Measurements from ENCODE around the gene RPS29.
"Not testable (repeated sequence)": the region's sequence is repeated elsewhere in the genome, so short reads cannot be mapped to it uniquely, and the experiment has no call there.

RPS29 gene

DNA sequence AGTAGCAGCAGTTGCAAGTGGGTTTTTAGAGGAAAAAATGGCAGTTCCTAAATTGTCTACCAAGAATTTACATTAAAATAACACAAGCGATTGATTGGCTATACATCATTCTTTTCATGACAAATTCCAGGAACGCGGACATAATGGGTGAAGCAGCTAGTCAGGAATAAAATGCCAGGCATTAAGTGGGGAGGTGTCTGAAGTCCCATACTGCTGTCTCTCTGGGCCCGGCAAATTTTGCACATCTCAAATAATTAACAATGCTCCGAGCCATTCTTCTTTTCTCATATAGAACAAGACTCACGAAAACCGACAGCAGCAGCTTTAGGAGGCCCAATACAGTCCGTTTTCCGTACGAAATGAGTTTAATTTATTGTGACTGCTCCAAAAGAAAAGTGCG is 33.5 kb upstream of the RPS29 start:
- Histone ChIP-seq H3K4me3 (ENCODE audit: low read length) (peak overlapping the region; percentile 99), H3K27ac (ENCODE audit: low read length) (peak overlapping the region; percentile 86), H3K27me3 (ENCODE audit: insufficient read depth, low read length) (no peaks in the 10 kb centered on the region), H3K9ac (ENCODE audit: low read depth, low read length) (peak overlapping the region; percentile 97), H3K9me3 (ENCODE audit: insufficient read depth, low read depth, low read length) (no peaks in the 10 kb centered on the region), H3K4me1 (ENCODE audit: insufficient read depth, low read length) (0 out of 2 replicates have a peak, but pooled peaks cover 4% of the 10 kb centered on the region), H3K36me3 (ENCODE audit: insufficient read depth, low read depth, low read length) (peaks cover 25% of the 10 kb centered on the region)

DNA sequence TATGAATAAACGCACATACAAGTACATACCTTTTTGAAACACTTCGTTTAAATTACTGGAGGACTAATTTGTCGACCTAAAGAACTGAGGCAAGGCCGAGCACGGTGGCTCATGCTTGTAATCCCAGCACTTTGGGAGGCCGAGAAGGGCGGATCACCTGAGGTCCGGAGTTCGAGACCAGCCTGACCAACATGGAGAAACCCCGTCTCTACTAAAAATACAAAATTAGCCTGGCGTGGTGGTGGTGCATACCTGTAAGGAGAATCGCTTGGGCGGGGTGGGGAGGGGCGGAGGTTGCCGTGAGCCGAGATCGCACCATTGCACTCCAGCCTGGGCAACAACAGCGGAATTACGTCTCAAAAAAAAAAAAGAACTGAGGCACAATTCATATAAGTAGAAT is 33.1 kb upstream of the RPS29 start:
- peak overlapping the region; percentile 99 for H3K4me3 ChIP-seq (ENCODE audit: low read length)
- peak overlapping the region; percentile 97 for H3K9ac ChIP-seq (ENCODE audit: low read depth, low read length)
- peaks cover 30% of the 10 kb centered on the region for H3K36me3 ChIP-seq (ENCODE audit: insufficient read depth, low read depth, low read length)
- not testable (repeated sequence) for H3K4me1 ChIP-seq (ENCODE audit: insufficient read depth, low read length); H3K9me3 ChIP-seq (ENCODE audit: insufficient read depth, low read depth, low read length); H3K27me3 ChIP-seq (ENCODE audit: insufficient read depth, low read length)
- peak overlapping the region; percentile 86 for H3K27ac ChIP-seq (ENCODE audit: low read length)

DNA sequence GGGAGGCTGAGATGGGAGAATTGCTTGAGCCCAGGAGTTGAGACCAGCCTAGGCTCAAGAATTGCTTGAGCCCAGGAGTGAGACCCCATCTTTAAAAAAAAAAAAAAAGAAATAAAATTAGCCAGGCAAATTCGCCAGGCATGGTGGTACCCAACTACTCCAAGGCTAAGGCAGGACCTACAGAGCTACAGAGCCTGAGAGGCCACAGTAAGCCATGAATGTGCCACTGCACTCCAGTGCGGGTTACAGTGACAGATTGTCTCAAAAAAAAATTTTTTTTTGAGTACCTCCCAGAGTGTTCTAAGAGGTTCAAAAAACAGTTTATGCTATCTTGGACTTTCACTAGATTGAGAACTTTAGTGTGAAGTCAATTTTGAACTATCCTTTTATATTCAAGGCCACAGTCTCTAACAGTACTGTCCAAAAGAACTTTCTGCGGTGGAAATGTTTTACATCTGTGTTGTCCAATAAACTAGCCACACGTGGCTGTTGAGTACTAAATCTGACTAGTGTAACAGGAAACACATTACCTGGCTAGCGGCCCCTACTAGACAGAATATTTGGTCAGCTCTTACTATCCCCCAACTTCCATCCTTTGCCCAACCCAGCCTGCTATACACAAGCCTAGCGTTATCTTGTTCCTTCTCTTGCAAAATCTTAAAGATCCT is 31.8 kb upstream of the RPS29 start:
- Histone ChIP-seq H3K4me3 (ENCODE audit: low read length) (peak overlapping the region; percentile 32; the same call in 1 of the 2 replicates), H3K4me1 (ENCODE audit: insufficient read depth, low read length) (0 out of 2 replicates have a peak, but pooled peaks cover 4% of the 10 kb centered on the region), H3K36me3 (ENCODE audit: insufficient read depth, low read depth, low read length) (peaks cover 34% of the 10 kb centered on the region), H3K27ac (ENCODE audit: low read length) (no peak overlapping the region), H3K27me3 (ENCODE audit: insufficient read depth, low read length) (no peaks in the 10 kb centered on the region), H3K9me3 (ENCODE audit: insufficient read depth, low read depth, low read length) (no peaks in the 10 kb centered on the region), H3K9ac (ENCODE audit: low read depth, low read length) (no peak overlapping the region)

DNA sequence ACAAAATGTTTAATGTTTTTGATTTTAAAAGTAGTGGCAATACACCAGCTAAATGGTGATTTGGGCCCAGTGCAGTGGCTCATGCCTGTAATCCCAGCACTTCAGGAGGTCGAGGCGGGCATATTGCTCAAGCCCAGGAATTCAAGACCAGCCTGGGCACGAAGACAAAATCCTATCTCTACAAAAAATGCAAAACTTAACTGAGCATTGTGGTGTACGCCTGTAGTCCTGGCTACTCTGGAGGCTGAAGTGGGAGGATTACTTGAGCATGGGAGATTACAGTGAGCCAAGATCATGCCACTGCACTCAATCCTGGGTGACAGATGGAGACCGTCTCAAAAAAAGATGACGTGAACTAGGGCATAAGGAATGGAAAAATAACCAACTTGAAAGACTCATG is 29.6 kb upstream of the RPS29 start:
- Histone ChIP-seq H3K36me3 (ENCODE audit: insufficient read depth, low read depth, low read length) (peaks cover 37% of the 10 kb centered on the region), H3K9ac (ENCODE audit: low read depth, low read length) (no peak overlapping the region), H3K27ac (ENCODE audit: low read length) (no peak overlapping the region), H3K9me3 (ENCODE audit: insufficient read depth, low read depth, low read length) (no peaks in the 10 kb centered on the region), H3K4me3 (ENCODE audit: low read length) (no peak overlapping the region), H3K4me1 (ENCODE audit: insufficient read depth, low read length) (no peaks in the 10 kb centered on the region), H3K27me3 (ENCODE audit: insufficient read depth, low read length) (no peaks in the 10 kb centered on the region)

DNA sequence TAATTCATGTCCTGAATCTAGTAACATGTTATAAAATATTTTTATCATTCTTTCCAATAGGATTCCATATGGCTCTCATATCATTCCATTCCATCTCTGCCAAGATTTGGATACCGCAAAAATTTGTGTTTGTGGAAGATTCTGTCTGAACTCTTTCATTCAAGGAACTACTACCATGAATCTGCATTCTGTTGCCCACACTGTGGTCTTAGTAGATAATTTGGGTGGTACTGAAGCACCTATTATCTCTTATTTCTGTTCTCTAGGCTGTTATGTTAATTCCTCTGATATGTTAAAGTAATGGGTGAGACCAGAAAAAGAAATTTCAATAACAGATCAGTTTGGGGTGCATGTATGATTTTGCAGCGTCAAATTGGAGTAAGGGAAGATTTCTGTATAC is 28.0 kb upstream of the RPS29 start:
- H3K4me3 ChIP-seq (ENCODE audit: low read length) = no peak overlapping the region
- no peaks in the 10 kb centered on the region for H3K27me3 ChIP-seq (ENCODE audit: insufficient read depth, low read length)
- H3K4me1 ChIP-seq (ENCODE audit: insufficient read depth, low read length) = no peaks in the 10 kb centered on the region
- no peak overlapping the region for H3K27ac ChIP-seq (ENCODE audit: low read length)
- H3K9ac ChIP-seq (ENCODE audit: low read depth, low read length) = no peak overlapping the region
- no peaks in the 10 kb centered on the region for H3K9me3 ChIP-seq (ENCODE audit: insufficient read depth, low read depth, low read length)
- H3K36me3 ChIP-seq (ENCODE audit: insufficient read depth, low read depth, low read length) = peaks cover 42% of the 10 kb centered on the region

DNA sequence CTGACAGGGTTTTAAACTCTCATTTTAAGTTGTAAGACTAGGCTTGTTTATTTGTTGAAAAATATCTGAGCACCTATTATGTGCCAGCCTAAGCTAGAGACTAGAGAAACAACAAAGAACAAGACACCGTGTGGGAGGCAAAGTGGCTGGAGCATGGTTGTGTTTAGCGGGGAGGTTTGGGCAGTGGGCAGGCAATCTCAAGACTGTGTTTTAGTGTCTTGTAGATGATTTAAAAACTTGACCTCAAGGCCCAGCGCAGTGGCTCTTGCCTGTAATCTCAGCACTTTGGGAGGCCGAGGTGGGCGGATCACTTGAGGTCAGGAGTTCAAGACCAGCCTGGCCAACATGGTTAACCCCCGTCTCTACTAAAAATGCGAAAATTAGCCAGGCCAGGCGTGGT is 26.5 kb upstream of the RPS29 start:
- Histone ChIP-seq H3K27me3 (ENCODE audit: insufficient read depth, low read length) (no peaks in the 10 kb centered on the region), H3K4me1 (ENCODE audit: insufficient read depth, low read length) (no peaks in the 10 kb centered on the region), H3K4me3 (ENCODE audit: low read length) (no peak overlapping the region), H3K27ac (ENCODE audit: low read length) (no peak overlapping the region), H3K9ac (ENCODE audit: low read depth, low read length) (no peak overlapping the region), H3K9me3 (ENCODE audit: insufficient read depth, low read depth, low read length) (no peaks in the 10 kb centered on the region), H3K36me3 (ENCODE audit: insufficient read depth, low read depth, low read length) (peaks cover 37% of the 10 kb centered on the region)

DNA sequence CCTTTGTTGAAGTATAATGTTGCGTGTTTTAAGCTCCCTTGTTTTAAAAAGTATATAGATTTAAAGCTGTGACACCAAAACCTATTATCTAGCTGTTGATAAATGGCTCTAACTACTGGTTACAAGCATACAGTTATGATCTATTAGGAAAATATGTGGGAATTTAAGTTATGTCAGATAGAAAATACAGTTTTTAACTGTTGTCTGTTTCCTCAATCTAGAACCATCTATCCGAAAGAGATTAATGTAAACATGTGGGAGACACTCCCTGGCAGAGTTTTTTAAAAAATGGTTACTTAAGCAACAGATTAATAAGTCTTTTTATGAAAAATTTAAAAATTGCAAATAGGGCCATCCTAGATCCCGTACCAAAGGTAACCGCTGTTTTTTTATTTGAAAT is 26.1 kb upstream of the RPS29 start:
- H3K27me3 ChIP-seq (ENCODE audit: insufficient read depth, low read length) = no peaks in the 10 kb centered on the region
- no peak overlapping the region for H3K9ac ChIP-seq (ENCODE audit: low read depth, low read length)
- H3K4me3 ChIP-seq (ENCODE audit: low read length) = no peak overlapping the region
- no peaks in the 10 kb centered on the region for H3K9me3 ChIP-seq (ENCODE audit: insufficient read depth, low read depth, low read length)
- H3K4me1 ChIP-seq (ENCODE audit: insufficient read depth, low read length) = no peaks in the 10 kb centered on the region
- H3K27ac ChIP-seq (ENCODE audit: low read length) = no peak overlapping the region
- peaks cover 37% of the 10 kb centered on the region for H3K36me3 ChIP-seq (ENCODE audit: insufficient read depth, low read depth, low read length)

DNA sequence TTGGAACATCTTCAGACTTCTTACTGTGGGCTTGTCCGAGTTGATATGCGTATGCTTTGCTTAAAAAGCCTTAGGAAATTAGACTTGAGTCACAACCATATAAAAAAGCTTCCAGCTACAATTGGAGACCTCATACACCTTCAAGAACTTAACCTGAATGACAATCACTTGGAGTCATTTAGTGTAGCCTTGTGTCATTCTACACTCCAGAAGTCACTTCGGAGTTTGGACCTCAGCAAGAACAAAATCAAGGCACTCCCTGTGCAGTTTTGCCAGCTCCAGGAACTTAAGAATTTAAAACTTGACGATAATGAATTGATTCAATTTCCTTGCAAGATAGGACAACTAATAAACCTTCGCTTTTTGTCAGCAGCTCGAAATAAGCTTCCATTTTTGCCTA is 21.4 kb upstream of the RPS29 start:
- H3K9ac ChIP-seq (ENCODE audit: low read depth, low read length) = no peak overlapping the region
- H3K27ac ChIP-seq (ENCODE audit: low read length) = no peak overlapping the region
- H3K4me1 ChIP-seq (ENCODE audit: insufficient read depth, low read length) = no peaks in the 10 kb centered on the region
- no peaks in the 10 kb centered on the region for H3K9me3 ChIP-seq (ENCODE audit: insufficient read depth, low read depth, low read length)
- H3K36me3 ChIP-seq (ENCODE audit: insufficient read depth, low read depth, low read length) = peaks cover 56% of the 10 kb centered on the region
- no peak overlapping the region for H3K4me3 ChIP-seq (ENCODE audit: low read length)
- no peaks in the 10 kb centered on the region for H3K27me3 ChIP-seq (ENCODE audit: insufficient read depth, low read length)

DNA sequence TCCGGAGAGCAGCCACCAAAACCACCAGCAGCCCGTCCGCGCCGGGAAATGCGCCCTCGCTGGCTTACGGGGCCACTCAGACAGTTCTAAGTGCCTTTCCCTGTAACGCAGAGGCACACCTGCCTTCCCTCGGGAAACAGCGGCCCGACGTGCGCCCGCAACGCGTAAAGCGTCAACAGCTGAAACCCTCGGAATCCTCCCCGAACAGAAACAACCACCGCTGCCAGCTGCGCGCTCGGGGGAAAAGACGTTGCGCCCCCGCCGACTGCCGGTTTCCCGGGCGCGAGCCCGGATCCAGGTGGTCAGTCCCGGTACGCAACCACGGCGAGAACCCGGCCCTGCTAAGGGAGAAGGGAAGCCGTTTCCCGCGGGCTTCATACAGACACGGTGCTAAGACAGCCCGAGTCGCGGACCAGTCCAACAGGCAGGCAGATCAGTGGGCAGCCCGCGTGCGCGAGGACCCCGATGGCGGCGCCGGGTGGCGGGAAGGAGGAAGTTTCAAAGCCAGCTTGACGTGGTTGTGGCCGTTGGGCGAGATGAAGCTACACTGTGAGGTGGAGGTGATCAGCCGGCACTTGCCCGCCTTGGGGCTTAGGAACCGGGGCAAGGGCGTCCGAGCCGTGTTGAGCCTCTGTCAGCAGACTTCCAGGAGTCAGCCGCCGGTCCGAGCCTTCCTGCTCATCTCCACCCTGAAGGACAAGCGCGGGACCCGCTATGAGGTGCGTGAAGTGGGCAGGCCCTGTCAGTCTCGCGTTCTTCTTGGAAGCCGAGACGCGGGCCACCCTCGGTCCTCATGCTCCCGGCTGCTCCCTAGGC is 12.5 kb upstream of the RPS29 start, which contains the start of gene LRR1:
Gene LRR1, plus strand, starts transcription at position 456 of the 816 bp plus-strand sequence. Its CDS starts 81 bp downstream, at position 537.
- H3K27ac ChIP-seq (ENCODE audit: low read length) = peak within 1 kb of the TSS; percentile 64
- no peaks in the 10 kb centered on the region for H3K27me3 ChIP-seq (ENCODE audit: insufficient read depth, low read length)
- H3K9ac ChIP-seq (ENCODE audit: low read depth, low read length) = peak within 1 kb of the TSS; percentile 99
- no peaks in the 10 kb centered on the region for H3K9me3 ChIP-seq (ENCODE audit: insufficient read depth, low read depth, low read length)
- no peaks in the 10 kb centered on the region for H3K4me1 ChIP-seq (ENCODE audit: insufficient read depth, low read length)
- peak within 1 kb of the TSS; percentile 99 for H3K4me3 ChIP-seq (ENCODE audit: low read length)
- H3K36me3 ChIP-seq (ENCODE audit: insufficient read depth, low read depth, low read length) = peaks cover 23% of the 10 kb centered on the region

DNA sequence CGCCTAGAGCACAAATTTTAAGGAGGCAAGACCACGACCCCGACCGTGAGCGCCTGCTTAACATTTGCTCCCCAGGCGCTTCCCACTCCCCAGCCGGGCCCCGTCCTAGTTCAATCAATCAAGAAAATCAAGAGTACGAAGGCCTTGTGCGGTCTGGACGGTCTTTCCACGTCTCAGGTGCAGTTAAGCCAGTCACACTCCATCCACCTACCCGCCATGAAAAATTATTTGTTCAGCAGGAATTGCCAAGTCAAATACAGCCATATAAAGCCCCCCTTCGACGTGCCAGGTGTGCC is 12.0 kb upstream of the RPS29 start:
- H3K9ac ChIP-seq (ENCODE audit: low read depth, low read length) = peak overlapping the region; percentile 99
- H3K4me1 ChIP-seq (ENCODE audit: insufficient read depth, low read length) = no peaks in the 10 kb centered on the region
- peak overlapping the region; percentile 64 for H3K27ac ChIP-seq (ENCODE audit: low read length)
- H3K4me3 ChIP-seq (ENCODE audit: low read length) = peak overlapping the region; percentile 99
- no peaks in the 10 kb centered on the region for H3K9me3 ChIP-seq (ENCODE audit: insufficient read depth, low read depth, low read length)
- no peaks in the 10 kb centered on the region for H3K27me3 ChIP-seq (ENCODE audit: insufficient read depth, low read length)
- peaks cover 20% of the 10 kb centered on the region for H3K36me3 ChIP-seq (ENCODE audit: insufficient read depth, low read depth, low read length)

DNA sequence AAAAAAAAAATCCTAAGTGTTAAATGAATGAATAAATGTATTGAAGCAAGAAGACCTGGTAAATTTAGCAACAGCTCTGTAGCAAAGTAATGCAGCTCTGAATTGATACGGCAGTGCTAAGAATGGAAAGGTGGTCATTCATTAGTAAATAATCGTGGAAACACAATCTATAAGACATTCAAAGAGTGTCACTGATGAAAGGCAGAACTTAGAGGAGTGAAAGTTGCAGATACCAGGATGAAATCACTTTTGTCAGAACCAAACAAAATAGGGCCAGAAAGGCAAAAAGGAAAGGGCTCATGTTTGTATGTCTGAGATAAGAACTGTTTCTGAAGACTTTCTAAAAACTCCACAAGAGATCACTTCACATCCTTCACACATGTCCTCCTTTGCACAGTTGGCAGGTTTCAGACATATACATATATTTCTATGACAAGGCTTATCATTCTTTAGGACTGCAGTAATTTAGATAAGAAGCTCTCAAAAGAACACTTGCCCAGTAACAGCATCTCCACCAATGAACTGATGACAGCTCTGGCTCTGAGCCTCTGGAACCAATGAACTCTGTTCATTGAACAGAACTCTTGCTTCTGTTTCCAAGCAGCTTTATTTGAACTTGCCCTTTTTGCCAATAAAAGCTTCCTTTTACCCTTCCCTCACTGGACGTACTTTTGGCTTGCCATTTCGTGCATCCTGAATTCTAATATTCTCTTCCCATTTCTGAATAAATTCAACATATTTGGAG is 8.3 kb upstream of the RPS29 start:
- Histone ChIP-seq H3K36me3 (ENCODE audit: insufficient read depth, low read depth, low read length) (no peaks in the 10 kb centered on the region), H3K9me3 (ENCODE audit: insufficient read depth, low read depth, low read length) (no peaks in the 10 kb centered on the region), H3K9ac (ENCODE audit: low read depth, low read length) (no peak overlapping the region), H3K27me3 (ENCODE audit: insufficient read depth, low read length) (no peaks in the 10 kb centered on the region), H3K27ac (ENCODE audit: low read length) (no peak overlapping the region), H3K4me3 (ENCODE audit: low read length) (no peak overlapping the region), H3K4me1 (ENCODE audit: insufficient read depth, low read length) (no peaks in the 10 kb centered on the region)
